K562 (cell line): ENCODE results near the gene RPTOR. TPM values are rescaled to one million over a fixed set of nuclear protein-coding genes. Genes with fewer than 3 reads are reported as not detected.

Source experiments
- ATAC-seq: fragments of 200-7000 bp; cut with Tn5 transposase; 3 replicates; pipeline ENCODE4 v1.9.1; 2020; ENCODE audit warnings: moderate library complexity
- BruUV-seq: library from RNA; stranded (reverse); fragments of 400-500 nt; replicated peaks from 2 replicates; lab custom pipeline; 2021; lab: Mats Ljungman, UMichigan
- CTCF ChIA-PET: fragments of 300-600 bp; formaldehyde crosslinking; extraction: SDS; loops from one replicate; lab custom pipeline; 2021; ENCODE audit warnings: low intra/inter-chr PET ratio; lab: Yijun Ruan, JAX
- POLR2A ChIA-PET: fragments of 300-600, 350-650 bp; sonication (Branson Sonifier 250); formaldehyde crosslinking; extraction: SDS; loops from one replicate; lab custom pipeline; 2021; ENCODE audit warnings: antibody characterized with exemption, inconsistent platforms; lab: Yijun Ruan, JAX
- DNase-seq, 4 experiments: peaks; one replicate each; pipeline versions ENCODE4 v3.0.0 to v3.0.0-alpha.2; 2011 to 2018; ENCODE audit warnings: low spot score in 3 of 4, mixed read lengths in 3 of 4; ENCODE audit errors: extremely low read depth in 1 of 4
- FAIRE-seq: peaks from 2 replicates; lab custom pipeline; 2011; peaks lifted over from hg19 to GRCh38; lab: Jason Lieb, UNC
- H2AFZ ChIP-seq: 2 replicates; pipeline ENCODE4 v1.6.0; 2011; ENCODE audit warnings: low read depth, low read length, control low read depth, inconsistent platforms
- H3K27ac ChIP-seq: fragments of 200-600 bp; 3 replicates; pipeline ENCODE4 v1.8.0; 2011; ENCODE audit warnings: low read depth, mild to moderate bottlenecking, control low read depth, inconsistent platforms, low read length, moderate library complexity, mixed read lengths; ENCODE audit errors: extremely low read depth
- H3K27me3 ChIP-seq, 2 experiments: fragments of 300-600 bp in 1 of 2; 2 replicates in 1 of 2; 3 replicates in 1 of 2; pipeline versions ENCODE4 v1.6.0 to v1.8.0; 2011; ENCODE audit warnings: inconsistent platforms in 2 of 2, low read length in 2 of 2, mild to moderate bottlenecking in 1 of 2, mixed read lengths in 1 of 2, moderate library complexity in 1 of 2; ENCODE audit not compliant: control insufficient read depth in 2 of 2, insufficient read depth in 2 of 2
- H3K36me3 ChIP-seq: fragments of 300-600 bp; 3 replicates; pipeline ENCODE4 v1.8.0; 2011; ENCODE audit warnings: mild to moderate bottlenecking, low read length, inconsistent platforms; ENCODE audit not compliant: control insufficient read depth, insufficient read depth
- H3K4me1 ChIP-seq, 2 experiments: fragments of 200-600 bp in 1 of 2; replicated peaks in 1 of 2; 2 replicates in 1 of 2; 3 replicates in 1 of 2; pipeline versions ENCODE4 v1.5.1 to v1.8.0; 2011; ENCODE audit warnings: inconsistent platforms in 2 of 2, low read length in 2 of 2, mild to moderate bottlenecking in 1 of 2, mixed read lengths in 1 of 2, moderate library complexity in 1 of 2; ENCODE audit not compliant: control insufficient read depth in 2 of 2, insufficient read depth in 2 of 2
- H3K4me2 ChIP-seq: 2 replicates; pipeline ENCODE4 v1.6.1; 2011; ENCODE audit warnings: low read length, control low read depth, inconsistent platforms, mixed read lengths; ENCODE audit not compliant: insufficient read depth
- H3K4me3 ChIP-seq: fragments of 200-600 bp; sonication (generic), shearing (Covaris generic); 2 replicates; pipeline ENCODE4 v1.5.1; 2016; ENCODE audit warnings: control low read depth, inconsistent platforms
- H3K79me2 ChIP-seq: fragments of 200-600 bp; 3 replicates; pipeline ENCODE4 v1.8.0; 2011; ENCODE audit warnings: low read length, inconsistent platforms; ENCODE audit not compliant: control insufficient read depth, insufficient read depth
- H3K9ac ChIP-seq, 2 experiments: 2 replicates each; pipeline versions ENCODE4 v1.6.0 to v1.6.1; 2011; ENCODE audit warnings: low read depth in 2 of 2, low read length in 2 of 2, control low read depth in 1 of 2, inconsistent platforms in 1 of 2, mild to moderate bottlenecking in 1 of 2, mixed read lengths in 1 of 2; ENCODE audit not compliant: insufficient read depth in 1 of 2
- H3K9me1 ChIP-seq: one replicate; pipeline ENCODE4 v1.6.0; 2011; ENCODE audit warnings: inconsistent platforms, mild to moderate bottlenecking, low read length, moderate library complexity; ENCODE audit not compliant: control insufficient read depth, insufficient read depth
- H3K9me3 ChIP-seq: replicated peaks from 2 replicates; pipeline ENCODE4 v1.5.1; 2011; ENCODE audit warnings: low read depth, low read length, inconsistent platforms; ENCODE audit not compliant: control insufficient read depth, insufficient read depth
- H4K20me1 ChIP-seq: replicated peaks from 2 replicates; pipeline ENCODE4 v1.6.1; 2011; ENCODE audit warnings: low read length, inconsistent platforms, mixed read lengths; ENCODE audit not compliant: control insufficient read depth, insufficient read depth
- GATA2 ChIP-seq: sonication (generic); formaldehyde crosslinking; IDR thresholded peaks from 2 replicates; pipeline ENCODE4 v1.4.0; 2020; ENCODE audit warnings: mild to moderate bottlenecking, missing genetic modification reagents
- IRF1 ChIP-seq: sonication (generic); formaldehyde crosslinking; IDR thresholded peaks from 2 replicates; pipeline ENCODE4 v1.8.0; 2022; ENCODE audit warnings: missing genetic modification reagents, mild to moderate bottlenecking, borderline replicate concordance
- POLR2G ChIP-seq: fragments of 200-400 bp; formaldehyde crosslinking; IDR thresholded peaks from 2 replicates; pipeline ENCODE4 v1.6.1; 2017; ENCODE audit warnings: low read depth, mild to moderate bottlenecking, antibody characterized with exemption, low read length, moderate library complexity
- RBM14 ChIP-seq: fragments of 200-400 bp; formaldehyde crosslinking; IDR thresholded peaks from 2 replicates; pipeline ENCODE4 v1.6.1; 2018; ENCODE audit warnings: low read depth, mild to moderate bottlenecking, low read length, moderate library complexity, borderline replicate concordance; ENCODE audit not compliant: insufficient read depth
- RBM22 ChIP-seq: fragments of 200-400 bp; formaldehyde crosslinking; IDR thresholded peaks from 2 replicates; pipeline ENCODE4 v1.6.1; 2018; ENCODE audit warnings: low read length, low read depth; ENCODE audit not compliant: poor library complexity, severe bottlenecking
- SREBF1 ChIP-seq: fragments of 150-350 bp; IDR thresholded peaks from 2 replicates; pipeline ENCODE4 v1.6.1; 2014; ENCODE audit warnings: antibody characterized with exemption, low read depth, low read length, borderline replicate concordance
- SRSF3 ChIP-seq: fragments of 200-400 bp; formaldehyde crosslinking; IDR thresholded peaks from 2 replicates; pipeline ENCODE4 v1.6.1; 2016; ENCODE audit warnings: mild to moderate bottlenecking, low read length, moderate library complexity; ENCODE audit not compliant: insufficient read depth
- VEZF1 ChIP-seq: fragments of 200-800 bp; sonication (Bioruptor generic); IDR thresholded peaks from 2 replicates; pipeline ENCODE4 v1.6.1; 2017; ENCODE audit warnings: missing genetic modification characterization, missing compliant biosample characterization
- ZNF324 ChIP-seq: fragments of 250-450 bp; sonication (Bioruptor Pico); IDR thresholded peaks from 2 replicates; pipeline ENCODE4 v1.4.0; 2020; ENCODE audit warnings: mild to moderate bottlenecking
- WGBS: fragments of 100-300 bp; shearing (Covaris generic); methylation state at CpG from one replicate; pipeline ENCODE4 v1.1.6; 2016; ENCODE audit warnings: low coverage, mixed read lengths; ENCODE audit not compliant: insufficient coverage; ENCODE audit errors: missing lambda C conversion rate; 5-methylcytosine and 5-hydroxymethylcytosine counted together
- in situ Hi-C: fragments of 300-500 bp; cut with MboI; formaldehyde crosslinking; loops from 4 replicates; pipeline ENCODE4 v1.15.0; 2018; ENCODE audit warnings: inconsistent platforms, mixed read lengths
- intact Hi-C: fragments of 100-400 bp; cut with micrococcal nuclease; formaldehyde crosslinking; loops from 2 replicates; pipeline ENCODE4 v1.14.2; 2022
- polyA plus RNA-seq, 8 experiments: library from polyadenylated mRNA; depleted of rRNA in 4 of 8; stranded (reverse) in 5 of 8; unstranded in 3 of 8; fragments of >200 nt; fragmentation: Nextera tagmentation in 2 of 8; fragmentation: Illumina TruSeq in 1 of 8; extraction: Ambion mirVana in 2 of 8; extraction: Trizol in 1 of 8; gene quantifications; 2 replicates each; pipeline versions ENCODE4 v1.2.1 to v1.2.3, GENCODE V29; 2011 to 2014; ENCODE audit warnings: inconsistent platforms in 1 of 8, missing spikeins in 1 of 8
- total RNA-seq, 7 experiments: library from RNA; depleted of rRNA in 6 of 7; stranded (reverse); fragments of >200 nt in 6 of 7; fragmentation: Illumina TruSeq in 2 of 7; extraction: Trizol in 2 of 7; gene quantifications; 2 replicates each; pipeline versions ENCODE4 v1.2.1 to v1.2.3, GENCODE V29; 2011 to 2021; ENCODE audit warnings: low replicate concordance in 1 of 7

Gene RPTOR
- total and polyA plus RNA-seq, 9 of the 15 experiments (the other 6 are each of a cell fraction or from before 2014, with no cell fraction given): 0.24 to 54.1 (median 10.2) TPM

GRCh38 chr17:80845863-80846671, 301.4 kb downstream of the RPTOR start:
- 90% methylated on average over 30 of the region's 36 CpGs for WGBS
- H2AFZ ChIP-seq: no peak overlapping the region
- POLR2A ChIA-PET: interaction anchor here (0.6 to 1.6 kb wide), 2 partner anchors 13 to 434 kb away, joined by 3 to 7 read pairs; no protein-coding TSS in a partner anchor
- no peak overlapping the region for H3K27ac ChIP-seq
- no peaks in the 10 kb centered on the region for H3K9me1 ChIP-seq
- no peak for ATAC-seq
- no peak for FAIRE-seq
- no peak overlapping the region for H3K4me3 ChIP-seq
- no peaks in the 10 kb centered on the region for H4K20me1 ChIP-seq
- no peak overlapping the region; a peak in 1 of 4 replicates for H3K9ac ChIP-seq
- H3K9me3 ChIP-seq: no peaks in the 10 kb centered on the region
- CTCF ChIA-PET: no interaction called here
- H3K36me3 ChIP-seq: peaks cover 26% of the 10 kb centered on the region; the same call in 1 of the 3 replicates
- intact Hi-C loops: no loop called here
- in situ Hi-C loops: no loop called here
- no peak overlapping the region for H3K4me2 ChIP-seq
- H3K27me3 ChIP-seq: no peaks in the 10 kb centered on the region; a peak in 1 of 5 replicates
- no TSS peak for BruUV-seq
- H3K79me2 ChIP-seq: no peaks in the 10 kb centered on the region
- no peak for DNase-seq
- H3K4me1 ChIP-seq: peaks cover 3 to 18% of the 10 kb centered on the region in 2 experiments; a peak in 4 of 5 replicates
- TF ChIP-seq POLR2G: peak; percentile 19; the same call in 1 of the 2 replicates
- peak; percentile 63 for TF ChIP-seq RBM22
- TF ChIP-seq GATA2 (CRISPR knock-in tag): no peak

- ChIA-PET CTCF (no interaction called here), POLR2A (interaction anchor here (1.6 to 1.9 kb wide), 3 partner anchors 9 to 15 kb away, joined by 3 to 9 read pairs (median 7); no protein-coding TSS in a partner anchor)
- Histone ChIP-seq H3K4me3 (no peak overlapping the region), H3K4me1 (peaks cover 3 to 18% of the 10 kb centered on the region in 2 experiments; a peak in 4 of 5 replicates), H3K27me3 (no peaks in the 10 kb centered on the region; a peak in 1 of 5 replicates), H3K9ac (peak overlapping the region in 1 of 2 experiments; percentile 66; a peak in 2 of 4 replicates), H3K9me1 (no peaks in the 10 kb centered on the region), H4K20me1 (no peaks in the 10 kb centered on the region), H3K9me3 (no peaks in the 10 kb centered on the region), H3K79me2 (no peaks in the 10 kb centered on the region), H3K27ac (no peak overlapping the region), H3K36me3 (peaks cover 26% of the 10 kb centered on the region; the same call in 1 of the 3 replicates), H3K4me2 (no peak overlapping the region), H2AFZ (no peak overlapping the region)
- intact Hi-C loops: no loop called here
- DNase-seq (no peak), FAIRE-seq (peak; percentile 11), ATAC-seq (no peak)
- 94% methylated on average over 12 of the region's 17 CpGs for WGBS
- no TSS peak for BruUV-seq
- in situ Hi-C loops: no loop called here
- TF ChIP-seq RBM14 (no peak), SRSF3 (no peak), IRF1 (no peak), ZNF324 (CRISPR knock-in tag) (no peak), SREBF1 (no peak), VEZF1 (CRISPR knock-in tag) (no peak)
Observed at GRCh38 chr17:80846932-80847331, 302.3 kb downstream of the RPTOR start.
